GM19351 (cell line): Measurements from ENCODE around the gene MRM2.
"Not testable (repeated sequence)": the region's sequence is repeated elsewhere in the genome, so short reads cannot be mapped to it uniquely, and the experiment has no call there.

ENCODE experiments used
- ATAC-seq: cut with Tn5 transposase; IDR thresholded peaks from one replicate; pipeline ENCODE4 v1.9.1; 2021; ENCODE audit warnings: mild to moderate bottlenecking, moderate library complexity; ENCODE audit not compliant: unreplicated experiment

Gene MRM2

DNA sequence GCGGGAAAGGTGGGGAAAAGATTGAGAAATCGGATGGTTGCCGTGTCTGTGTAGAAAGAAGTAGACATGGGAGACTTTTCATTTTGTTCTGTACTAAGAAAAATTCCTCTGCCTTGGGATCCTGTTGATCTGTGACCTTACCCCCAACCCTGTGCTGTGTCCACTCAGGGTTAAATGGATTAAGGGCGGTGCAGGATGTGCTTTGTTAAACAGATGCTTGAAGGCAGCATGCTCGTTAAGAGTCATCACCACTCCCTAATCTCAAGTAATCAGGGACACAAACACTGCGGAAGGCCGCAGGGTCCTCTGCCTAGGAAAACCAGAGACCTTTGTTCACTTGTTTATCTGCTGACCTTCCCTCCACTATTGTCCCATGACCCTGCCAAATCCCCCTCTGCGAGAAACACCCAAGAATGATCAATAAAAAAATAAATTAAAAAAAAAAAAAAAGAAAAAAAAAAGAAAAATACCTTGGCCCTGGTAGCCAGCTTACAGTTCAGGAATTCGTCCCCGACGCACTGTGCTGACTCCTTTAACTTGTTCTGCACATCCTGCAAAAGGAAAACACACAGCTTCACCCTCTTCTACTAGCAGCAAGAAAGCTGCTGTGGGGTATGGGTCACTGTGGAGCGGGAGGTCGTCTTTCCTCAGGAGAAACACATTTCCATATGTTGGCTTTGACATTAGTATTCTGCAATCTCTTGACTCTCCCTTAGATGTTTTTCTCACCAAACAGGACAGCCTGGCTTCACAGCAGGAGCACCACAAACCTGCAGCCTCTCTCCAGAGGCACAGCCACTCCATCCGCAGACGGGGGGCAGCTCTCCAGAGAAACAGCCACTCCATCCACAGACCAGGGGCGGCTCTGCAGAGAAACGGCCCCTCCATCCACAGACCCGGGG is 27.3 kb upstream of the MRM2 start:
- not testable (repeated sequence) for ATAC-seq

DNA sequence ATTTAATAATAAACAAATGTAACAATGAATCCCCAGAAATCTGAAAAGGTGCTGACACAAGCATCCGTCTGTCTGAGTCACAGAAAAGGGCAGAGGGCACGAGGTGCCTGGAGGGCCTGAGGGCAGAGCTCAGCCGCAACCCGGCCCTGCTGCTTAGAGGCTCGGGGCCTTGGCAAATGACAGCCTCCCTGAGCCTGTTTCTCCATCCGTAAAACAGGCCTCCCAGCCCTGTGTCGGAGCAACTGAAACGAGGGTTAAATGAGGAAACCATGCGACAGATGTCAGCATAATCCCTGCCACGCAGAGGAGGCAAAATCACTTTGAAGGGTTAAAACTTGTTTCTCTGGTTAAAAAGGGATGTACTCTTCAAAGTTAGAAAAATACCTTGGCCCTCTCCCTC is 24.9 kb upstream of the MRM2 start:
- no peak for ATAC-seq

DNA sequence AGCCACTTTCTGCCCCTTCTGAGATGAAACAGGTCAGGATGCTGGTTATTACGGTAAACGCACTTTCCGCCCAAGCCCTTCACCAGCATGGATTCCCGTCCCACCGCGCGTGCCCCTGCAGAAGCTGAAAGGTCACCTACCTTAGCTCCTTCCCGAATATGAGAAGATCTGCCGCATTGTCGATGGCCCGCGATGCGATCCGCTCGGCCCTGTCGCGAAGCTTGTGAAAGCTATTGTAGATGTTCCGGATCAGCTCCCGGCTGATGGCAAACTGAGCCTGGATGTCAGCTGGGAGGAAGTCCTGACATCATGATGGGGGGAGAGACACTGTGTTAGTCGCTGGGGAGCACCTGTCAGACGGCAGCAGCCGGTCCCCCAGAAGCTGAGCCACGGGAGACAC is 22.2 kb upstream of the MRM2 start:
- no peak for ATAC-seq

DNA sequence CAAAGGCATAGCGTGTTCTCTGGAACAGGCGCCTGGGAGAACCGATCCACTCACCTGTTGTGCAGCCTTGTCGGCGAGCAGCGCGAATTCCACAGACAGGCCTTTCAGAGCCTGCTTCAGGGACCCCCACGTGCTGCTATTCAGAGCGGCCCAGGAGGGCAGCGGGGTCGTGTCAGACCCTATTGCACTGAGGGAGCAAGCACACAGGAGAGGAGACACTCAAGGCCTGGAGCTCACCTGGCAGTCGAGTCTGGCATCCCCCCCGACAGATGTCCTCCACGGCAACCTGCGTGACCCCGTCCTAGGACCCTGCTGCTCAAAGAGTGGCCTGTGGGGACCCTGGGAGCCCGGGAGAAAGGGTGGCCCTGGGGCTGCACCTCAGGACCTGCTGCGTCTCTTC is 21.2 kb upstream of the MRM2 start:
- no peak for ATAC-seq

DNA sequence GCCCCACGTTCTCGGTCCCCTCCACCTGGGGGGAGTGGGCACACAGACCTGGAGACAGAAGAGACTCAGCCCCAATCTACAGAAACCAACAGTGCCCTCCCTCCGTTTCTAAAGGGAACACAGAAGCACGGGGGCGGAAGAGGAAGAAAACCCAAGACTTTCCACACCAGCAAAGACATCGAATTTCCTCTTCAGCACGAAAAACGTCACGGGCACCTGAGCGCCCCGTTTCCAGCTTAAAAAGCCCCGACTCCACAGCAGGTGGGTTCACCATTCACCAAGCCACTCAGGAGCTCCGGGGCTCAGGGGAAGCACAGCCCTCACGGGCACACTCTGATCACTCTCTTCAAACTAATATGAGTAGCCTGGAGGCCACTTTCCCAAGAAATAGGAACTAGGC is 19.6 kb upstream of the MRM2 start:
- ATAC-seq, result no peak

DNA sequence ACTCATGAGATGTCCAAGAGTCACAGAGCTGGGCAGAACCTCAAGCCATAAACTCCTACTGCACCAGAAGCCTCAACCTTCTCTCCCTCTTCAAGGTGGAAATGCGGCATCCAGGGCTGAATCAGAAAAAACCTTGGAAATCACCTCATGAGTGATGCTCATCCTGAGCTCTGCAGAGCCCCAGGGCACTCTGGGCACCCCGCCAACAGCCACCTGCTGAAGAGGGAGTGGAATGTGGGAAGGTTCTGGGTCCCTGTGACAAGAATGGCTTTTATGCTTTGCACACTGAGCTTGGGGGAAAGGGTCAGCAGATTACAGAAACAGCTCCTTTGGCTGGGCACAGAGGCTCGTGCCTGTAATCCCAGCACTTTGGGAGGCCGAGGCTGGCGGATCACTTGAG is 18.8 kb upstream of the MRM2 start:
- ATAC-seq, result no peak

DNA sequence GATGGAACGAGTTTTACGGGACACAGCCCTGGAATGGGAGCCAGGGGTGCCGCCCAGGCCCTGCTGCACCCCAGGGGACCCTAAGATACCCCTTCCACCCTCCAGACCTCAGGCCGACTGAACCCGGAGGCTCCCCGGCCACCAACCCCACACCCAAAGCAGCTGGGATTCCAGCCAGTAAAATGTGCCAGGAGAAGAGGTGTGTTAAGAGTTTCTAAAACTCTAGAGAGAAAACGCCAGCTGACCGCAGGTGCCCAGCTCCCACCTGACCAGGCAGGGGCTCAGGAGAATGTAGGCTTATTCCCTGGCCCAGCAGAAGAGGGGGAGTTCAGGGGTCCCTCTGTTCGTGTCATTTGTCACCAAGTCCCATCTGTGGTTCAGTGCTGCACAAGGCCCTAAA is 17.5 kb upstream of the MRM2 start:
- ATAC-seq, result peak; percentile 6

DNA sequence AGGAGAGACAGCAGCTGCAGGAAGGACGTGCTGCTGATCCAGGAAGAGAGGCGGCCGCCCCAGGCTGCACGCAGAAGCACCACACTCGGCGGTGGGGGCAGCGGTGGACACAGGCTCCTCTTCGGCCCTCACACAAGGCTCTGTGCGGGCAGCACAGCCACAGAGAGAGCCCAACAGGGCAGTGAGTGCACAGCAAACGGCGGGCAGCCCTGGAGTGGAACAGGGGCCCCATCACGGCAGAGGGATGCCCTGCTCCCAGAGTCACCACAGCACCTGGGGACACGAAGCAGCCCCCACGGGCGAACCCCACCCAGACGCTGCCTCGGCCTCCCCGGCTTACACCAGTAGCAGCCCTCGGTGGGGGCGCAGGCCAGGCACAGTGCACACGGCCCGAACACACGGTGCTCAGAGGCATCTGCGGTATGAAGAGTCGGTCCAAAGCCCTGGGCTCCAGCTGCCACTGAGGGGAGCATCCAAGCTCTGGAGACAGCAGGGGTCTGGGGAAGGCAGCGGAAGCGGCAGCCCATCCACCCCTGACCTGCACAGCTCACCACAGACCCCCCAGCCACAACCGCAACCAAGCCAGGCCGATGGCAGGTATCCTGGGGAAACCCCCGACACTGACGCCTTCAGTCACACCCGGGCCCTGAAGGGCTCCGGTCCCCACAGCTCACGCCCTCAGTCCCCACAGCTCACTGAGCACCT is 16.8 kb upstream of the MRM2 start:
- ATAC-seq, result peak; percentile 85

DNA sequence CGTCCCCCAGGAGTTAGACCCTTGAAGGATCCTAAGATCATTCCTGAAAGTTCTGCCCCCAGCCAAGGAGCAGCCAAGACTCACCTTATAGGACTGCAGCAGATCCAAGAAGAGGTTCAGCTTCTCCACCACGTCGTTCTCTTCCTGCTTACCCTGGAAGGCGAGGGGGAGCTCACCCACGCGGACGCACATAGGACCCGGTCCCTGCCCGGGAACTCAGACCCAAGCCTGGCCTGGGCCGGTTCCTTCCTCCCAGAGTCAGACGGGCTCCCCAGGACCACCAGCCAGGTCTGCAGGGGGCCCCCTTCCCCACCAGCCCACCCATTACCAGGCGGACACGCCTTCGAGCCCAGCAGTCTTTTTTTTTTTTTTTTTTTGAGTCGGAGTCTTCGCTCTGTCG is 15.6 kb upstream of the MRM2 start:
- no peak for ATAC-seq

DNA sequence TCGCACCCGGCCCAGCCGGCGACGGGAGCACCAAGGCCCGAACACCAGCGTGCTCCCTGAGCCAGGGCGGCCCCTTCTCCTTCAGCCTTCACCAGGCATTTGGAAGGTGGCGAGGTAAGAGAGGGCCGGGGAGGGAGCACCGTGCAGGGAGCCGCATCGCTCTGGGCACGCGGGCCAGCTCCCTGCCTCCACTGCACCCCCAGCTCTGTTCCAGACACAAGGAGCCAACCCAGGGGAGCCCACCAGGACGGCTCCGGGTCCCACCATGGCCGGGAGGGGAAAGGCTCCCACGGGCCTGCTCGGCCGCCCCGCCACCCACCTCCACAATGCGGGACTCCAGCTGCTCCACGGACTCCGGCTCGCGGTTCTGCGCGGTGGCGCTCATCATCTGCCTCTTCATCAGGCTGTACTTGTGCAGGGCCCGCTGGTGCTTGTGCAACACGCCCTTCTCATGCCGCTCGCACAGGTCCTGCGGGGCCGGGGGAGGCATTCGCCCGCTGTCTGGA is 15.1 kb upstream of the MRM2 start:
- no peak for ATAC-seq

DNA sequence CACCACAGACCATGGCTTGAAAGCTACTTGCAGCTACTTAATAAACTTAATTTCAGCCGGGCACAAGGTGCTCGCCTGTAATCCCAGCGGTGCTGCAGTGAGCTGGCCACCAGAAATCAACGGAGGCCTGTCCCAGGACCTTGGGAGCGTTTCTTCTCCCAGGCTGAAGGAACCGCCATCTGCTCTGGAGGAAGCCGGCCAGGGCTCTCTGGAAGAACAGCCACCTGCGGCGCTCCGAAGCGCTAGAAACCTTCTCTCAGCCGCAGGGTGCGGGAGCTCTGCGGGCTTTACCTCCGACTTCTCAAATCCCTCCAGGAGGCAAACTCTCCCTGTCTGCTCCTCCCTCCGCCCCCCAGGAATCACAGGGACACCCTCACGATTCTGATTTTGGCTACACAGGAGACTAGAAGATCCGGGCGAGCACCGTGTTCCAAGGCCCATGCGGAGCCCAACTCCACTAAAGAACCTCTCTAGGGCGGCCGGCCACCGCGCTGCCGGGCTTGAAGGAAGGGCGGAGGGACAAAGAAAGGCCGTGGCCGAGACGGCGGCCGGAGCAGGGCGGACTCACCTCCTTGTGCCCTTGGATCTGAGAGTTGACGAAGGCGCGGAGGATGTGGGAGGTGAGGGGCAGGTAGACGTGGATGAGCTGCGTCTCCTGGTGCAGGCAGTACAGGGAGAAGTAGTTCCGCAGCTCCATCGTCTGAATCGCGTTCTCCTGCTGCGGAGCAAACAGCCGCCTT is 14.5 kb upstream of the MRM2 start:
- ATAC-seq, result no peak

DNA sequence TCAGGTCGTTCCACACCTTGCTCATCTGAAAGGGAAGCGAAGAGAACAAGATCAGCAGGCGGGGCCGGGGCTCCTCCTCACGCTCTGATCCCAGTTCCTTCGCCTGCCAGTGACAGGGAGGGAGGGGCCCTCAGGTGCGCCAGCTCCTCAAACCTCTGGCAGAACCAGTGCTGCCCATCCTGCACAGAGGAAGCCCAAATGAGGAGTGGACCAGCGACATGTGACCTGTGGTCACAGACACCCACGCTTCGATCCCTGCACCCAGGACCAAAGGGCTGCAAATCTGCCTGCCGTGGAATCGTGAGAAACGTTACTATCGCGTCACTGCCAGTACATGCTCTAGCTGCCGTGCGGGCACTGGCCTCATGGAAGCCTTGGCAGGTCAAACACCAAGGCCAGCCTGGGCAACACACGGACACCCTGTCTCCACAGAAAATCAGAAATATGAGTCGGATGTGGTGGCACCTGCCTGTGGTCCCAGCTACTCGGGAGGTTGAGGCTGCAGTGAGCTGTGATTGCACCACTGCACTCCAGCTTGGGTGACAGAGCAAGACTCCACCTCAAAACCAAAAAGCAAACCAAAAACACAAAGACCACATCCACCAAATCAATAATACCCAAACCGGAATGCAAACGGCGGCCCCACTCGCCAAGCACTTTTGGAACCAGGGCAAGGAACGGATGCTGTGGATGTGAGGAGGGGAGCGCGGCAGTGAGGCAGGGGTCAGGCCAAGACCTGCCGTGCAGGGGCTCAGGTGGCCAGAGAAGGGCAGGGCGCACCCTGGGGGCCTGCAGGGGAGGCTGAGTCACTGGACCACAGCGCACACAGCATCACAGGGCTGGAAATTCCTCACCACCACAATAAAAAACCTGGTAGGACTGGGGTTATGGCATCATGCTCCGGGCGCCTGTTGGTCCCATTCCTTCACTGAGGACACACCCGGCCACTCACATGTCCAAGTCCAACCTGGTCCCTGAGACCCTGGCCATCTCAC is 13.4 kb upstream of the MRM2 start:
- no peak for ATAC-seq

DNA sequence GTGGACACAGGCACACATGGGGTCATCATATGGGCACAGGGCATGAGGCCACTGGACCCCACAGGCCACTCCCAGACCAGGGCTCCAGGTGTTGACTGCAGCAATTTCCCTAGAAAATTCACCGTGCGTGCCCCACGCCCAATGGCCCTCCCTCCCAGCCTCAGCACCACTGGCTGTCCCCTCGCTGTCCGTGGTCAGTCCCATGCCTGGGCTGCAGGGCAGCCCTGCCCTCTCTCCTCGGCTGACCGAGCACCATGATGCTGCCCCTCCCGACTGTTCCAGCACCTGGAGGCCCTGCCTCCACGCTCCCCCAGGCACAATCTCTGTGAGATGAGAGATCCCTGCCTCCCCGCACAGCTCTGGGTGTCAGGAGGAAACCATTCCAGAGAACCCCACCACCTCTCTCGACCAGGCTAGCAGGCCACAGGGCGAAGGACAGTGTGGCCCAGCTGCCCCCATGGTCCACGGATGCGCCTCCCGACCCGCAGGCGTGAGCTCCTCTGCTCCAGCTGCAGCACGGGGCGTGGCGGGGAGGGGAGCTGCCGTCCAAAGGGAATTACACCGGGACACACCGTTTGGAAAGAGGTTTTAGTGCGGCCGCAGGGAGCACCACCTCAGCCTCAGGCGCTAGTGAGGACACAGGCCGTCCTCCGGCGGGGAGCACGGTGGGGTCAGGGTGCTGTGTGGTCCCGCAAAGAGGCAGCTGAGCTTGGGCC is 12.6 kb upstream of the MRM2 start:
- no peak for ATAC-seq

DNA sequence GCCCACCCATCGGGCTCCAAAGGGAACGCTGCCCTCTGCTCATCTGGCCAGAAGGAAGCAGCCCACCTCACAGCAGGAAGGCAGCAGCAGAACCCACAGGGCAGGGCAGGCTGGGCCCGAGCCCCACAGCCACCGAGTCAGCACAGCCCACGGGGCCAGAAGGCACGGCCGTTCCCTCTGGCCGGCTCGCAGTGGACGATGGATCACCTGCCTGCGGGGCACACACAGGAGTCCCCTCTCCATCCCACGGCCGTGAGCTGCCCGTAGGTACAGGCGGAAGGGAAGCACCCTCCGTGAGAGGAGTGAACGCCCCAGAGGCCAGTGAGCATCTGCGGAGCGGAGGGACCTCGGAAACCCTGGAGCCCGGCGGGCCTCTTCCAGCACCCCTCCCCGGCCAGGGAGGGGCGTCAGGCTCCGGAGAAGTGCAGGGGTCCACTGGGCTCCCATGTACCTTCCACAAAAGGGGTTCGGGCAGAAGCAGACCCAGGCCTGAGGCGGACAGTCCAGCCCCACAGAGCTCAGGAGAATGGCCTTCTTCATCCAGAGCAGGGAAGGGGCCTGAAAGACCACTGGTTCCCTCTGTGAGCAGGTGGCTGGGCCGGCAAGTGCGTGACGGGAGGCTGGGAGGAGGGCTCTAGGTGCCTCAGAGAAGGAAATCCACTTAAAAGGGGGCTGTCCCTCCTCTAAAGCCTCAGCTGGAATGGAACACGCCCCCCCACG is 11.7 kb upstream of the MRM2 start:
- ATAC-seq, result no peak

DNA sequence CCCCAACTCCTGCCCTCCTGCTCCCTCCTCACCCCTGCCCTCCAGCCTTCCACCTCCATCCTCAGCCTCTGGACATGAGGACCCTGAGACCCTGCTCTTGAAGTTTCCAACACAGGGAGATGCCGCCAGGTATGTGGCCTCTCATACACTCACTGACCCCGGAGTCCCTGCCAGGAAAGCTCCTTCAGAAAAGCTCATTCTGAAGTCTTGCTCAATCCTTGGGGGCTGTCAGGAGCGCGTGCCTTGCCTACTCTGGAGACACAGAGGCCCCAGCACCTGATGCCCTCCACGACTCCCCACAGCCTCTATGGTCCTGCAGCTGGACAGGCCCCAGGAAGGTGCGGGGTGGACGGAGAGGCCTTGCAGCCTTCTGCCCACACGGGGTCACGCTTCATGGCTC is 11.0 kb upstream of the MRM2 start:
- no peak for ATAC-seq

DNA sequence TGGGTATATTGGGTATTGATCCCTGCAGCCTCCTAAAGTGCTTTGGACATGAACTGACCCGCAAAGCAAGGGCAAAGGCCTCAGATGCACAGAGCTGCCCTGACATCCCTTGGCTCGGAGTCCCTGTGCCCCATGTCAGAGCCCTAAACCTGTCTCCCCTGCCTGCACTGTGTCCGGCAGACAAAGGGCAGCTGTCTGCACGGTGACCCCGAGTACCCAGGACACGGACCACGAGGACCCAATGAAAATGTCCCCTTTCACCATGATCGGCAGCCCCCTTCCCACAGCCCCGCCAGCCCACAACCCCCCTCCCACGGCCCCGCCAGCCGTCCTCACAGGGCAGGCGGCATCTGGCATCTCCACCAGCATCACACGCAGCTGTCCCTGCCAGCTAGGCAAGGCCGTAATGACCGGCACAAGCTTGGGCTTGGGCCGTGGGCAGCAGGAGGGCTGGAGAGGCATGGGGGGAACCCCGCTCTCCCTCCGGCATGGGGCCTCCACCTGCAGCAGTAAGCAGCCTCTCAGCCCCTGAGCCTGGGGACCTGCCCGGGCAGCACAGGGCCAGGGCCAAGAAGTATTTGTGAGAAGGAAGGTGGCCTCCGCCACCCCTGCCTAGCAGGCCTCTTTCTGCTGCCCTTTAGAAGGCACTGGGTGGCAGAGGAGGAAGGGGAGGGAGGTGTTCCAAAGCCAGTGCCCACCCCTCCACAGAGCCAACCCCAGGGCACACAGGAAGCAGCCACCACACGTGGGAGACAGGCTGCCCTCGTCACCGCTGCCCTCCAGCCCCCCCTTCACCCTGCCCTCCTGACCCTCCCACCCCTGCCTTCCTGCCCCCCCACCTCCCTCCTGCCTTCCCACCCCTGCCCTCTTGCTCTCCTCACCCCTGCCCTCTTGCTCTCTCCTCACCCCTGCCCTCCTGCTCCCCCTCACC is 10.1 kb upstream of the MRM2 start:
- no peak for ATAC-seq

DNA sequence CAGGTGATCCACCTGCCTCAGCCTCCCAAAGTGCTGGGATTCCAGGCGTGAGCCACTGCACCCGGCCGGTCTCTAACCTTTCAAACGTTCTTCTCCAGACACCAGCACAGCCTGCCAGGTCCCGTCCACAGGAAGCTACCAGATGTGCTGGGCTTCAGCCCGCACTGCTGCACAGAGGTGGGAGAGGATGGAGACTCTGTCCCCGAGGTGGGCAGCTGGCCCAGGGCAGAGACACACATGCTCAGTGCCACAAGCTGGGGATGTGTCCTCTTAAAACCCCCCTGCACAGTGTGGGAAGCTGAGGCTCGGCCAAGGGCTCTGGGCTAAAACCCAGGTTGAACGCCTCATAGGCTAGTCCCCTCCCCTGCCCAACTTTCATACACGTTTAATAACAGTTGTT is 9.4 kb upstream of the MRM2 start:
- no peak for ATAC-seq

DNA sequence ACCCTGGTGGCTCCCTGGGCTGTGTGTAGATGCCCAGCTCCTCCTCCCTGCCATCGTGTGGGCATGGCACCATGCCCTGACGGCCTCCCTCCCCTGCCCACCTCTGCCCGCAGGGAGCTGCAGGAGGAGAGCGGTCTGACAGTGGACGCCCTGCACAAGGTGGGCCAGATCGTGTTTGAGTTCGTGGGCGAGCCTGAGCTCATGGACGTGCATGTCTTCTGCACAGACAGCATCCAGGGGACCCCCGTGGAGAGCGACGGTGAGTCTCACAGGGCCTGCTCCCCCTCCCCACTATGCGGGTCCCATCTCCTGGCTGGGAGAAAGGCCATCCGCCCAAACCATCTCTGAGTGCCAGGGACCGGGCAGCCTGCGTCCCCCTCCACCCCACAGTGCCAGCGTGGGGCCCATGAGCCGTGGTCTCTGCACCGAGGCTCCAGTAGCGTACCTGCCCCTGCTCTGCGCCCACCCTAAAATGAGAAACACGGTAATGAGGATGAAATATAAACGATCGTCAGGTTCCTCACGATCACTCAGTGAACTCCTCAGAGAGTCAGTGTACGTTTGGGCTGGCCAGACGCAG is 7.8 kb upstream of the MRM2 start:
- no peak for ATAC-seq
